Inflammatory macrophage treated with lipopolysaccharide for 1 hour (primary cell): Measurements from ENCODE around the gene TBXA2R.
"Not testable (repeated sequence)": the region's sequence is repeated elsewhere in the genome, so short reads cannot be mapped to it uniquely, and the experiment has no call there.

ENCODE experiments used
- DNase-seq, 2 donors: peaks; one replicate each; pipeline ENCODE4 v3.0.0-alpha.2; 2020 to 2022

The TBXA2R gene

DNA sequence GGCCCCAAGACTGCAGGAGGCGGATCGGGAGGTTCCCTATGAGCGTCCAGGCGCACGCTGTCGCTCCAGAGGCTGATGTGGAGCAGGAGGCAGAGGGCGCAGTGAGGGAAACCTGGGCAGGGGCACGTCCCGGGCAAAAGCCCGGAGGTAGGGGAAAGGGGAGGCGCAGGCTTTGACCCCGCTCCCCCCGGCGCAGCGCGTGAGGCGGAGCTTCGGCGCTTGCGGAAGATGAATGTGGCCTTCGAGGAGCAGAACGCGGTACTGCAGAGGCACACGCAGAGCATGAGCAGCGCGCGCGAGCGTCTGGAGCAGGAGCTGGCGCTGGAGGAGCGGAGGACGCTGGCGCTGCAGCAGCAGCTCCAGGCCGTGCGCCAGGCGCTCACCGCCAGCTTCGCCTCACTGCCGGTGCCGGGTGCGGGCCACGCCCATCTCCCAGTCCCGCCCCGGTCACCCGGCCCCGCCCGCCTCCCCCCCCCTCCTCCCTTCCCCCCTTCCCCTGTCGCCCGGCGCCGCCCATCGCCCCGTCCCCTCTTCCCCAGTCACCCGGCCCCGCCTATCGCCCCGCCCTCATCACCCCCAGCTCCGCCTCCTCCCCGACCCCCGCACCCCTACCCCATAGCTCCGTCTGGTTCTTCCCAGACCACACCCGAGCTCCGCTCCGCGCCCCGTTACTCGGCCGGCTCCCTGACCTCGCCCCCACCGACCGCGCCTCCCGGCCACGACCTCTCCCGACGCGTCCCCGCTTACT lies 29.8 kb downstream of the TBXA2R start:
- no peak for DNase-seq

DNA sequence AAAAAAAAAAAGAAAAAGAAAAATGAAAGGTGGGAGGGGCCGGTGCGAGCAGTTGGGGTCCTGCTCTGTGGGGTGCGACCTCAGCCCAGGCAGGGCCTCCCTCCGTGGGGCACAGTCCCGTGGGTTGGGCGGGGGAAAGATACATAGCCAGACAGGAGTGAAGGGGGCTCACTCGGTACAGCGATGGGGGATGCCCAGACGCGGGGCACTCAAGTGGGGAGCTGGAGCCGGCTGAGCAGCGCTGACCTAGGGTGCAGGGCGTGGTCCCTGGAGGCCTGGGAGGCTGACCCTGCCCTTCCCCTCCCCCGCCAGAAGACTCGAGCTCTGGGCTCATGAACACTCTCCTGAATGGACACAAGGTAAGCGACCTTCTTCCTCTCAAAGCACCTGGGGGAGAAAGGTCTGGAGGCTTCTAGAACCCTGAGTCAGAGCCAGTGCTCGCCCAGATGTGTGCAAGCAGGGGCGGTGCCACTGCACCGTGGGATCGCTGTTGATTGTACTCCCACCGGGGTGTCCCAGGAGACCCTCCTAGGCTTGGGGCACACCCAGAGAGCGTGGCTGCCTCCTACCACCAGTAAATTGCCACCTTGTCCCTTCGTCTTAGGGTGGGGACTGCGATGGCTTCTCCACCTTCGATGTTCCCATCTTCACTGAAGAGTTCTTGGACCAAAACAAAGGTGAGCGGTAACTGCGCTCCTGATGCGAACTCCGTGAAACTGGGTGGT lies 30.6 kb downstream of the TBXA2R start:
- no peak for DNase-seq

DNA sequence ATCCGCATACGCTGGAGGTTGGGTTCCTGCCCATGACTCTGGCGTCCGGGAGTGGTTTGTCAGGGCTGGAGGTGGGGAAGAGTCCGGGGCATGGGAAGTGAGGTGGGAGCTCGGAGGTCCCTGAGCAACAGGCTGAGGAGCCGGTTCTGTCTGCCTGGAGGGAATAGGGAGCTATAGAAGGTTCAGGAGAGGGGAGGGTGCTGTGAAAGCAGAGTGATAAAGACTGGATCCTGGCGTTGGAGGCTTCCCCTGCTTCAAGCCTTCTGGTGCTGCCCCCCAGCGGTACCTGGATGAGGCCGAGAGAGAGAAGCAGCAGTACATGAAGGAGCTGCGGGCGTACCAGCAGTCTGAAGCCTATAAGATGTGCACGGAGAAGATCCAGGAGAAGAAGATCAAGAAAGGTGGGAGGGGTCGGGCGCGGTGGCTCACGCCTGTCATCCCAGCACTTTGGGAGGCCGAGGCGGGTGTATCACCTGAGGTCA lies 31.4 kb downstream of the TBXA2R start:
- no peak for DNase-seq

DNA sequence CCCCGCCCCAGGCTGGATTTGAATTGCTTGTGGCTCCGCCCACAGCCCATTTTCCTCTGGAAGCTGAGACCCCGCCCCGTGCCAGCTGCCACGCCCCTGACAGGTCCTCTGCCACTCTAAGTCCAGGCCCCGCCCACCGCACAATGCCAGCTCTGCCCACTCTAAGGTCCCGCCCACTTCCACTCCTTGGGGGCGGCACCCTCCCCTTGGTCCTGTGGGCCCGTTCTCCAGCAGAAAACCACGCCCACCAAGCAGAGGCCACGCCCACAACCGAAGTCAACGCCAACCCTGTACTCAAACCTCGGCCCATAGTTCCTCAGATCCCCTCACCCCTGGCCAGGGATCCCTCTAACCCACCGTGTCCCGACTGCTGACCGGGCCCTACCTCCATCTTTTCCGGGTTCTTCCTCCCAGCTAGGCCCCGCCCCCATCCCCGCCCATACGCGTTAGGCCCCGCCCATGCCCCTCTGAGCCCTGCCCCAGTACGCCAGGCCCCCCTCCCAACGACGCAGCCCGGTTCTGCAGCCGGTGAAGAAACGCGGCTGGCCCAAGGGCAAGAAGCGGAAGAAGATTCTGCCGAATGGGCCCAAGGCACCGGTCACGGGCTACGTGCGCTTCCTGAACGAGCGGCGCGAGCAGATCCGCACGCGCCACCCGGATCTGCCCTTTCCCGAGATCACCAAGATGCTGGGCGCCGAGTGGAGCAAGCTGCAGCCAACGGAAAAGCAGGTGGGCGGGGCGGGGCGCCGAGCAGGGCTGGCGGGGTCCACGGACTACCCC lies 32.6 kb downstream of the TBXA2R start:
- peak; percentile 99 to 100 for DNase-seq

DNA sequence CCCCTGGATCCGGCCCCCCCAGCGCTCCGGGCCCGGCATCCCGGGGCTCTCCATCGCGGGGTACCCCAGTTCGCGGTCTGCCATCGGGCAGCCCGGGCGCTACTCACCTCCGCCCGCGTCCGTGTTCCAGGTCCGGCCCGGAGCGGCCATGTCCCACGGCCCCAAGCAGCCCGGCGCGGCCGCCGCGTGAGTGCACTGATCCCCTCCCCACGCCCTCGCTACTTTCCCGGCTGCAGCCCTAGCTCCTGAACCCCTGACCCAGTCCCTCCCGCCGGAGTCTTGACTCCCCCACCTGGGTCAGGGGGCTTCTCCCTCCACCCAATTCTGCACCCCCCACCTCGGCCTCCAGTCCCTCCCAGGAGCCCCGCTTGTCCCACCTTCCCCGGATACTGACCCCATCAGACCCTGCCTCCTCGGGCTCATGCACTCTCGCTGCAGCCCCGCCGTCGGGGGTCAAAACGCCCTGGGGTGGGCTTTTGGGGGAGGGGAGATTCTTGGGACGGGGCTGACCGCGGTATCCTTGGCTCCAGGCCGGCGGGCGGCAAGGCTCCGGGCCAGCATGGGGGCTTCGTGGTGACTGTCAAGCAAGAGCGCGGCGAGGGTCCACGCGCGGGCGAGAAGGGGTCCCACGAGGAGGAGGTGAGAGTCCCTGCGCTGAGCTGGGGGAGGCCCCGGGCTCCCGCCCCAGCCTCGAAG lies 33.4 kb downstream of the TBXA2R start:
- DNase-seq: no peak

DNA sequence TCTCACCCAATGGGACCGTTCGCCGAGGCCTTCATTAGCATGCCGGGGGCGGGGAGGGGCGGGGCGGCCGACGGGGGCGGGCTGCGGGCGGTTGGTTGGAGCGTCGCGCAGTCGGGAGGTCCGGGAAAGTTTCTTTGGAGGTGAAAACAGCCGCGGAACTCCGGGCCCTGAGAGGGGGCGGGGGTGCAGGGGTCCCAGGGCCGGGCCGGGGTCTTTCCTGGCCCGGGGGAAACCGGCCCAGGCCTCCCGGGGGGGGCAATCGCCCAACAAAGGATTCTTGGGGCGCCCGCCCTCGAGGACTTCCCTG lies 33.9 kb downstream of the TBXA2R start, which contains the start of gene HMG20B:
TSS of gene HMG20B (plus strand) at position 90 of the 307 bp plus-strand sequence. CDS start 366 bp downstream, outside the sequence.
- DNase-seq: no peak

DNA sequence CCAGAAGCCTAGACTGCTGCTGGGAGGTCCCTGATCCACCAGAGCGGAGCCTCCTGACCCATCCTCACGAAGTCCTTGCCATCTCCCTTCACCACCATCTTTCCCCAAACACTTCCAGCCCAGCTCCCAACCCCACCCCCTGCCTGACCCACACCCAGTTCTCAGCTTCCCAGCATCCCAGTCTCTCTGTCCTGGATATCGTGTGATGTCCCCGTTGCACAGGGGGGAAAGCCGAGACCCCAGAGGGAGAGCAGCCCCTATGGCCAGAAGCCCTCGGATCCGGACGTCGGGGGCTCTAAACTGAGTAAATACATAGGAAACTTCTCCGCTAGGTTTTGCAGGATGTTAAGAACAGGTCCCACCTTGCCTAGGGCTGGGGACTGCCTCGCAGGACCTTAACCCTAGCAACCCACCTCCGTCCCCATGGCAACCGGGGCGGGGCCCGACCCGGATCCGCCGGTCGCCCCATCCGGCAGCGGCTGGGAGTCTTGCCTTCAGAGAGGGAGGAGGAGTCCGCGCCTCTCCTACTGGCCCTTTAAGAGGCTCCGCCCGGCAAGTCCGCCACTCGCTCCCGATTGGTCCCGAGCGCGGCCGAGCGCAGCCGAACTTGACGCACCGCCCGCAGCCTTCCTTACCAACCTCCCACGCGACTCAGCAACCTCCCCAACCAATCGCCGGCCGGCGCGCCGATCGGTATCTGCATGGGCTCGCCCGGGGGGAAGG lies 34.4 kb downstream of the TBXA2R start:
- peak; percentile 99 to 100 for DNase-seq

DNA sequence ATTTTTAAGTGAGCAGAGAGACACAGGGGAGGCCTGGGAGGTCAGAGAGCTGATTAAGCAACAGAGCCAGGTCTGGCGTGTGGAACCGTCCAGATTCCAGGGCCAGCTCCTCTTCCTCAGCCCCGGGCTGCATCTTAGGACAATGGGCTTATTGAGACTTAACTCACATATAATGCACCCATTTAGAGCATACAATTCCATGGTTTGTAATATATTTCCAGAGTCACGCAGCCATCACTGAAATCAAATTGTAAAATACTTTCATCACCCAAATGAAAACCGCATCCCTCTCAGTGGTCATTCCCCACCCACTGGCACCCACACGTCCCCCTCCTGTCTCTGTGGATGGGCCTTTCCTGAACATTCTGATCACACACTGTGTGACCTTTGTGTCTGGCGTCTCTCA lies 36.1 kb downstream of the TBXA2R start:
- peak; percentile 72 to 92 for DNase-seq

DNA sequence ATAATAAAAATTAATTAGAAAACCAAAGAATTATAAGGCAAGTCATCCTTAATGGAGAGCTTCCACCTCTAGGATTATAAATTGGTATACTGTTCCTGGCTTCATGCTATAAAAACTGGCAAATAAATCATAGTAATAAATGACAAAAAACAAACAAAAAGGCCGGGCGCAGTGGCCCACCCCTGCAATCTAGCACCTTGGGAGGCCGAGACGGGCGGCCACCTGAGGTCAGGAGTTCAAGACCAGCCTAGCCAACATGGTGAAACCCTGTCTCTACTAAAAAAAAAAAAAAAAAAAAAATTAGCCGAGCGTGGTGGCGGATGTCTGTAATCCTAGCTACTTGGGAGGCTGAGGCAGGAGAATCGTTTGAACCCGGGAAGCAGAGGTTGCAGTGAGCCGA lies 36.6 kb downstream of the TBXA2R start:
- not testable (repeated sequence) for DNase-seq

DNA sequence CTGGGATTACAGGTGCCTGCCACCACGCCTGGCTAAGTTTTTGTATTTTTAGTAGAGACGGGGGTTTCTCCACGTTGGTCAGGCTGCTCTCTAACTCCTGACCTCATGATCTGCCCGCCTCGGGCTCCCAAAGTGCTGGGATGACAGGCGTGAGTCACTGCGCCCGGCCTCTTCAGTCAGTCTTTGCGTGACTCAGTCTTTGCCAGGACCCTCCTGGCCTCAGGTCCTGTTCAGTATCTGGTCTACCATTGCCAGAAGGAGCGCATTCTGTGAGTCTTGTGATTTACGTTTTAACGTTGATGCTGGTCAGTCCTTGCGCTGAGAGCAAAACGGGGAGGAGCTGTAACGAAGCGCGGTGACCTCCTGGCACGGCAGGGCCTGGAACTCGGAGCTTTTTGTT lies 41.5 kb downstream of the TBXA2R start:
- DNase-seq: no peak

DNA sequence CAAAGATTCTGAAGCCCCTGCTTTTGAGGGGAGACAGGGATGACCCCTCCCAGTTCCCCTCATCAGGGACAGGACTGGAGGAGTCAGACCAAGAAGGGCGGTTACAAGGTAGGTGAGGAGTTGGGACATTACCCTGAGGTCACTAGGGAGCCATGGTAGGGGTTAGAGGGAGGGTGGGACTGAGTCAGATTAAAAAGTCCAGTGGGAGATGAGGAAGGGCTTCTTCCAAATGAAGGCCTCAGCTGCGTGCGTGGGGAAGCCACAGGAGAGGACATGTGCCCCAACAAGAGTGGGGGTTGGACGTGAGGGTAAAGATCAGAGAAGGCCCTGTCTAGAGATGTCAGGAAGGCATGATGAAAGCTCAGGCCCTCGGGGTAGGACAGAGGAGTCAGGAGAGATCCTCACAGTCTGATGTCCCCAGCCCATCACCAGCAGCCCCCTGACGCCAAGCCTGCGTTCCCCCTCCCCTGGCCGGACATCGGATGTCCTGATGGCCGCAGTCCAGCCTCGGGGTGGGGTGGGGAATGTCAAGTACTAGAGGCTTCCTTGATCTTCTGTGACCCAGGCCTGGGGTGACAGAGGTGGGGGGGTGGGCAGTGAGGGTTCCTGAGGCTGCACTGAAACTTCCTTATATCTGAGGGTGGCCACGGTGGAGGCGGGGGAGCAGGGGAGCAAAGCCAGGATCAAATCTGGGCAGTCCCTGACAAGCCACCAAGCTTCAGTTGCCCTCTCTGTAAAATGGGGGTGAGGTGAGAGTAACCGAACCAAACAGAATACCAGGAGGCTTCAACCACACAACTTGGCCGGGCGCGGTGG lies 42.8 kb downstream of the TBXA2R start:
- peak; percentile 44 to 83 for DNase-seq

DNA sequence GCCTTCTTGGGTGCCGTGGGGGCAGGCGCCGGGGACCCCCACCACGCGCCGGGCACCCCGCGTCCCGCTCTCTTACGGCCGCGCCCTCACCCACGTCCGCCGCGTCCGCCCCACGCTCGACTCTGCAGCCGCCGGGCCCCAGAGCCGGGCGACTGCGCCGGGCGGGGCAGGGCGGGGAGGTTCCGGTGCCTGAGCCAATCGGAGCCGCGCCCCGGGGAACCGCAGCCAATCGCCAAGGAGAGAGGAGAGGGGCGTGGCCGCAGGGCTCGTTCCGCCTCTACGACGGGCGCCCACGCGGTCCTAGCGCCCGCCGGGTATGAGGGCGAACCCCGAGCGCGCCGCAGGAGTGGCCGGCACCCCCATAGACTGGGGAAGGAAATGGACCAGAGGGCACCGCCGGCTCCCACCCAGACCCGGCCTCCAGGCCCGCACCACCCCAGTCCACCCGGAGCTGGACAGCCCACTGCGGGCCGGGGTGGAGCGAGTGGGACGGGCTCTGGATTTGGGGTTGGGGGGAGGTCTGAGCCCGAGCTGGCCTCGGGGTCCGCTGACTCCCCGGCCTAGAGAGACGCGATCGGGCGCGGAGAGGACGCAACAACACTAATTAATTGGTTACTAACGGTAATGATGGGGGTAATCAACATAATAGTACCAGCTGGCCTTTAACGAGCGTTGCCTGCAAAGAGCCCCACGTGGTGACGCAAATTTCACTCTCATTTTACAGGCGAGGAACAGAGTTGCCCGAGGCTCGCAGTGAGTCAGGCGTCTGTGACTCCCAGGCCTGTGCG lies 49.0 kb downstream of the TBXA2R start, which contains the start of gene MFSD12:
TSS of gene MFSD12 (minus strand) at position 126 of the 788 bp plus-strand sequence. CDS start 183 bp downstream, outside the sequence.
- DNase-seq: peak; percentile 96 to 97

DNA sequence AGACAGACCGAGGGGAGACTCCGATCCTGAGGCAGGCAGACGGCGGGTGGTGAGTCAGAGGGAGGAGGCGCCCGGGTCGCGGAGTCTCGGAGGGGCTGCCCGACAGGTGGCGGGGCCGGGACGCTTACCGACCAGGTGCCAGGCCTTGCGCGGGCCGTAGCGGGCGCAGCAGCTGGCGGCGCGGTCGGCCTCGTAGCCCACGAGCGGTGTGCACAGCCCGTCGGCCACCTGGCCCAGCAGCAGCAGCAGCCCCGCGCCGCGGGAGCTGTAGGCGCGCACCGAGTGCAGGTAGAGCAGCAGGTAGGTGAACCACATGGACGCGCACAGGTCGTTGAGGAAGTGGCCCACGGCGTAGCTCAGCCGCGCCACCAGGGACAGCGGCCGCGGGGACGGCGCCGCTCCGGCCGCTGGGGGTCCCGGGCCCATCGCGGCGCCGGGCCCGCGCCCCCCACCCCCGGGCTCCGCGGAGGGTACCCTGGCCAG lies 49.7 kb downstream of the TBXA2R start:
- peak in 1 of 2 donors; percentile 32 for DNase-seq

DNA sequence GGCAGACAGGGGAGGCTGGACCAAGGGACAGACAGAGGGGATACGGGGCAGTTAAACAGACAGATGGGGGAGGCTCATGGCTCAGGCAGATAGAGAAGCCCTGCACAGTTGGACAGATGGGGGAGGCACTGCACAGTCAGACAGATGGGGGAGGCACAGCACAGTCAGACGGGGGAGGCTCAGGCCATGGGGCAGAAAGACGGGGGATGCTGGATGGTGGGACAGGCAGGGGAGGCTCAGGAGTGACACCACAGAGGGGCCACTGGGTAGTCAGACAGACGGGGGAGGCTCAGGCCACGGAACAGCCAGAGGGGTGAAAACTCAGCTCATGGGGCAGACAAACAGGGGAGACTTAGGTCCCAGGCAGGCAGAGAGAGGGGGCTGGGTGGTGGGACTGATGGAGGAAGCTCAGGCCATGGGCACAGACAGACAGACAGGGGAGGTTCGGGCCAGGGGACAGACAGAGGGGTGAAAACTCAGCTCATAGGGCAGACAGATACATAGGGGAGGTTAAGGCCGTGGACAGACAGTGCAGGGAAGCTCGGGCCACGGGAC lies 50.2 kb downstream of the TBXA2R start:
- DNase-seq: no peak

DNA sequence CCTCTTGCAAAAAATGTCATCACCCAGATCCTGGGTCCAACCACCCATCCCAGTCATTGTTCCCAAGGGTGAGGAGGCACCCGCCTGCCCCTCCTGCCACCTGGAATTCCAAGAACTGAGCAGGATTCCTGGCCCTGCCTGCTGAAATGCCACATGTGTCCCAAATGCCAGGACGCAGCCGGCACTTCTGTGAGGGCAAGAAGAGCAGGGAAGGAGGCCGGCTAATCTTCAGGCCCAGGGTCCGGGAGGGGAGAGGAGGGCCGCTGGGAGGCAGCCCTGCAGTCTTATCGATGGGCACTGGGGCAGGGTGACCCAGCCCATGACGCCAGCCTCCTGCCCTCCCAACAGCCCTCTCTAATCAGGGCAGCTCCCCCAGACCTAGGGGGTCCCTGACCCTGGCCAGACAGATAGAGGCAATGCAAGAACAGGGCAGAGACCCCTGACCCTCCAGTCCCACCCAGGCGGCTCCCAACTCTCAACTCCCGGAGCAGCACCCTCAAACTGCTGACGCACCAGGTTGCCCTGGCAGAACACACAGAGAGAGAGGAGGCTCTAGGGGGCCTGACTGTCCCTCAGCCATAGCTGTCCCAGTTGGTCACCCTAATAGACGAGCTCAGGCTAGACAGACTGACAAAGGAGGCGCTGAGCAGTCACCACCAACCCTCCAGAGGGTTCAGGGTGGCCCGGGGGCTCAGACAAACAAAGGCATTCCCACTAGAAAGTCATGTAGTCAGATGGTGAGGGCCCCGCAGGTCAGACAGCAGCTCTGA lies 50.8 kb downstream of the TBXA2R start:
- DNase-seq: no peak

DNA sequence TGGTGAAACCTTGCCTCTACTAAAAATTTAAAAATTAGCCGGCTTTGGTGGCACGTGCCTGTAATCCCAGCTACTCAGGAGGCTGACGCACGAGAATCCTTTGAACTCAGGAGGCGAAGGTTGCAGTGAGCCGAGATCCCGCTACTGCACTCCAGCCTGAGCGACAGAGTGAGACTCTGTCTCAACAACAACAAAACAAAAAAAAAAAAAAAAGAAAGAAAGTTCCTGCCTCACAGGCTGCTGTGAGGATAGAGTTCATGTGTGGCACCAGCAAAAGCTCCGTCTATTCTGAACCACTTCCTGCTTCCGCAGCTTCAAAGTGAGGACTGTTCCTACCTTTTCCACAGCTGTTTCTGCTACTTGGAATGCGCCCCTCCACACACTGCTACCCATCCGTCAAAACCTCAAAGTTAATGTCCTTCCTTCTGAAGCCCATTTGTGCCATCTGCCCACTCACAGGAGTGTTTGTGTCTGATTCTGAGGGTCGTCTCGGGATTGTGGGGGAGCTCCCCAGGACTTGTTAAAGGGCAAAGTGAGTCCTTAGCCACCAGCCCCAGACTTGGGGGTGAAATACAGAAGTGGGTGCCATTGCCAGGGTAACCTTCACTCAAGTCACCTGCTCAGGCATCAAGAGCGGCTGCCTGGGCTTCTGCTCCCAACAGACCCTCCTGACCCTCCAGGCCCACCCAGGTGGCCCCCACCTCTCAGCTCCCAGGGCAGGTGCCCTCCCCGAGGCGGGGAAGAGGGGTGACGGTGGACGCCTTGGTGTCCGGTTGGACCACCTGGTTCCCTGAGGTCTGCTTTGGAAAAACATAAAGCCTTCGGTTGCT lies 52.2 kb downstream of the TBXA2R start:
- DNase-seq: peak in 1 of 2 donors; percentile 38

DNA sequence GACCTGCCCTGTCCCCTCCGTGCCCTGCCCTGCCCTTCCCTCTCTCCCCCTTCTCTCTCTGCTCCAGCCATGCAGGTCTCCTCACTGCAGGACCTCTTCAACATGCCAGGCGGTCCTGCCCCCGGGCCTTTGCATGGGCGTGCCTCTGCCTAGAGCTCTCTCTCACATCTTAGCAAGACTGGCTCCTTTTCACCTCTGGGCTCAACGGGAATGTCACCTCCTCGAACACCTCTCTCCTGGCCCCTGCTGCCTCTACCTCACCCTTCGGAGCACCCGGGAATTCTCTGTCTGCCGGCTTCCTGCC lies 54.9 kb downstream of the TBXA2R start:
- no peak for DNase-seq
